ENCODE measurements around the gene OCLN. TPM values are rescaled to one million over a fixed set of nuclear protein-coding genes. Genes with fewer than 3 reads are reported as not detected.

Gene OCLN
- total RNA-seq, 1 donor from 2014 or later: 12.8 TPM

DNA sequence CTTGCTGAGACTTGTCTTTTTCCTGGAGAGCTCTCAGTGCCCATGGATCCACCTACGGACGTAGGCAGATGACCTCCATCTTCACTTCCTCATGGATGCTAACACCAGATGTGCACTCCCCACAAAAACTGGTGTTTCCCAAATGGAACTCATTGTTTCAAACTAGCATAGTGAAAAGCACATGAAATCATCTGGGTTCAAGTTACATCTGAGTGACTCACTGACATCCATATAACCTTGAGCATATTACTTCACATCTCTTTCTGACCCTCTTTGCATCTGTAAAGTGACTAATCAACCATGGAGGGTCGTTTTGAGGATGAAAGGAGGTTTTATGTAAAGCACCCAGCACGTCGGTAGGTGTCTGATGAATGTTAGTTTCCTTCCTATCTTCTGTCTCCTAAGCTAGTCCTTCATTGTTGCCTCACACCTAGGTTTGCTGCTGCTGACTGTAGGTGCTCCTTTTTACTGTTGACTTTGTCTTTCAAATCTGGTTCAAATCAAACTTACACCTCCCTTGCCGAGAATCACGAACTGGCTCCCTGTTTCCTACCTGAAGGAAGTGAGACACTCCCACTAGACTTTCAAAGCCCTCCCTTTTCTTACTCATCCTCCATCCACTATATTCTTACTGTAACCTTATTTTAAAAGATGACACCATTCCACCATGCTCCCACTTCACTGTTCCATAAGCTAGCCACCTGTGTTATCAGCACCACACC lies 10.3 kb downstream of the OCLN start:
- DNase-seq (ENCODE audit: extremely low spot score in 2 of 2): no peak
- Histone ChIP-seq H3K27ac (no peak overlapping the region), H3K27me3 (no peaks in the 10 kb centered on the region), H3K9me3 (no peaks in the 10 kb centered on the region), H3K4me3 (no peak overlapping the region), H3K36me3 (no peaks in the 10 kb centered on the region), H3K4me1 (no peaks in the 10 kb centered on the region)
- TF ChIP-seq POLR2AphosphoS5 (IDR thresholded peaks at IDR 0.05; ENCODE audit: insufficient read depth in 1 of 2, low read depth in 1 of 2): no peak
- TF ChIP-seq POLR2A (IDR thresholded peaks at IDR 0.05): no peak
- no peak for TF ChIP-seq CTCF (IDR thresholded peaks at IDR 0.05)
- intact Hi-C loops (cut with DNase I): no loop called here

- Histone ChIP-seq H3K27ac (no peak overlapping the region), H3K9me3 (no peaks in the 10 kb centered on the region), H3K27me3 (no peaks in the 10 kb centered on the region), H3K4me3 (no peak overlapping the region), H3K36me3 (no peaks in the 10 kb centered on the region), H3K4me1 (no peaks in the 10 kb centered on the region)
- intact Hi-C loops (cut with DNase I): no loop called here
- DNase-seq (ENCODE audit: extremely low spot score in 2 of 2): no peak
- TF ChIP-seq CTCF (IDR thresholded peaks at IDR 0.05) (no peak), POLR2A (IDR thresholded peaks at IDR 0.05) (no peak), POLR2AphosphoS5 (IDR thresholded peaks at IDR 0.05; ENCODE audit: insufficient read depth in 1 of 2, low read depth in 1 of 2) (no peak)
Measured at GRCh38 chr5:69504036-69504435, 11.4 kb downstream of the OCLN start.

GRCh38 chr5:69505306-69505705 lies 12.7 kb downstream of the OCLN start:
- H3K9me3 ChIP-seq: no peaks in the 10 kb centered on the region
- H3K27me3 ChIP-seq: no peaks in the 10 kb centered on the region
- no peak overlapping the region for H3K27ac ChIP-seq
- no peak for DNase-seq (ENCODE audit: extremely low spot score in 2 of 2)
- TF ChIP-seq POLR2A (IDR thresholded peaks at IDR 0.05) (no peak), CTCF (IDR thresholded peaks at IDR 0.05) (no peak), POLR2AphosphoS5 (IDR thresholded peaks at IDR 0.05; ENCODE audit: insufficient read depth in 1 of 2, low read depth in 1 of 2) (no peak)
- no peaks in the 10 kb centered on the region for H3K36me3 ChIP-seq
- no peaks in the 10 kb centered on the region for H3K4me1 ChIP-seq
- no peak overlapping the region for H3K4me3 ChIP-seq
- intact Hi-C loops (cut with DNase I): no loop called here

DNA sequence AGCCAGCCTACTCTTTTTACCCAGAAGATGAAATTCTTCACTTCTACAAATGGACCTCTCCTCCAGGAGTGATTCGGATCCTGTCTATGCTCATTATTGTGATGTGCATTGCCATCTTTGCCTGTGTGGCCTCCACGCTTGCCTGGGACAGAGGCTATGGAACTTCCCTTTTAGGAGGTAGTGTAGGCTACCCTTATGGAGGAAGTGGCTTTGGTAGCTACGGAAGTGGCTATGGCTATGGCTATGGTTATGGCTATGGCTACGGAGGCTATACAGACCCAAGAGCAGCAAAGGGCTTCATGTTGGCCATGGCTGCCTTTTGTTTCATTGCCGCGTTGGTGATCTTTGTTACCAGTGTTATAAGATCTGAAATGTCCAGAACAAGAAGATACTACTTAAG lies 16.6 kb downstream of the OCLN start:
- Histone ChIP-seq H3K4me1 (no peaks in the 10 kb centered on the region), H3K27me3 (no peaks in the 10 kb centered on the region), H3K36me3 (no peaks in the 10 kb centered on the region), H3K4me3 (no peak overlapping the region), H3K27ac (no peak overlapping the region), H3K9me3 (no peaks in the 10 kb centered on the region)
- intact Hi-C loops (cut with DNase I): no loop called here
- no peak for TF ChIP-seq POLR2AphosphoS5 (IDR thresholded peaks at IDR 0.05; ENCODE audit: insufficient read depth in 1 of 2, low read depth in 1 of 2)
- no peak for TF ChIP-seq CTCF (IDR thresholded peaks at IDR 0.05)
- TF ChIP-seq POLR2A (IDR thresholded peaks at IDR 0.05): no peak
- DNase-seq (ENCODE audit: extremely low spot score in 2 of 2): no peak

DNA sequence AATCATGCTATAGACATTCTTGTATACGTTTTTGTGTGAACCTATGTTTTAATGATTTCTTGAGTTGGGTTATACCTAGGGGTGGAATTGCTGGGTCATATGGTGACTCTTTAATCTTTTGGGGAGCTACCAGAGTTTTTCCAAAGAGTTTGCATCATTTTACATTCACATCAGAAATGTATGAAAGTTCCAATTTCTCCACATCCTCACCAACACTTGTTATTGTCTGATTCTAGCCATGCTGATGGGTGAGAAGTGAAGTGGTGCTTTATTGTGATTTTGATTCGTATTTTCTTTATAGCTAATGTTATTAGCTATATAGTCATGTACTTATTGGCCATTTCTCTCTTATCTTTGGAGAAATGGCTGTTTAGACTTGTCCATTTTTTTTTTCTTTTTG lies 18.1 kb downstream of the OCLN start:
- no peak overlapping the region for H3K4me3 ChIP-seq
- no peaks in the 10 kb centered on the region for H3K9me3 ChIP-seq
- intact Hi-C loops (cut with DNase I): no loop called here
- DNase-seq (ENCODE audit: extremely low spot score in 2 of 2): no peak
- H3K27ac ChIP-seq: no peak overlapping the region
- TF ChIP-seq CTCF (IDR thresholded peaks at IDR 0.05): no peak
- no peak for TF ChIP-seq POLR2A (IDR thresholded peaks at IDR 0.05)
- no peak for TF ChIP-seq POLR2AphosphoS5 (IDR thresholded peaks at IDR 0.05; ENCODE audit: insufficient read depth in 1 of 2, low read depth in 1 of 2)
- H3K36me3 ChIP-seq: no peaks in the 10 kb centered on the region
- H3K27me3 ChIP-seq: no peaks in the 10 kb centered on the region
- H3K4me1 ChIP-seq: no peaks in the 10 kb centered on the region
